Erythroblast (primary cell): ENCODE results near the gene EPB41.

Source experiments
- GATA1 ChIP-seq: IDR thresholded peaks from 2 replicates; pipeline ENCODE4 v1.6.1; 2011; ENCODE audit warnings: low read depth, mild to moderate bottlenecking, control low read depth, low read length, moderate library complexity
- POLR2A ChIP-seq: IDR thresholded peaks from 2 replicates; pipeline ENCODE4 v1.6.1; 2011; ENCODE audit warnings: mild to moderate bottlenecking, low read length

- TF ChIP-seq POLR2A (no peak), GATA1 (no peak)
These were observed 248.2 kb downstream of the EPB41 start for GRCh38 chr1:29162476-29163138.
